ENCODE measurements around the gene B3GNT3. TPM values are rescaled to one million over a fixed set of nuclear protein-coding genes. Genes with fewer than 3 reads are reported as not detected.
"Not testable (repeated sequence)": the region's sequence is repeated elsewhere in the genome, so short reads cannot be mapped to it uniquely, and the experiment has no call there.

B3GNT3 gene
- total and polyA plus RNA-seq, 2 of the 4 experiments (the other 2 are of a cell fraction): not detected

DNA sequence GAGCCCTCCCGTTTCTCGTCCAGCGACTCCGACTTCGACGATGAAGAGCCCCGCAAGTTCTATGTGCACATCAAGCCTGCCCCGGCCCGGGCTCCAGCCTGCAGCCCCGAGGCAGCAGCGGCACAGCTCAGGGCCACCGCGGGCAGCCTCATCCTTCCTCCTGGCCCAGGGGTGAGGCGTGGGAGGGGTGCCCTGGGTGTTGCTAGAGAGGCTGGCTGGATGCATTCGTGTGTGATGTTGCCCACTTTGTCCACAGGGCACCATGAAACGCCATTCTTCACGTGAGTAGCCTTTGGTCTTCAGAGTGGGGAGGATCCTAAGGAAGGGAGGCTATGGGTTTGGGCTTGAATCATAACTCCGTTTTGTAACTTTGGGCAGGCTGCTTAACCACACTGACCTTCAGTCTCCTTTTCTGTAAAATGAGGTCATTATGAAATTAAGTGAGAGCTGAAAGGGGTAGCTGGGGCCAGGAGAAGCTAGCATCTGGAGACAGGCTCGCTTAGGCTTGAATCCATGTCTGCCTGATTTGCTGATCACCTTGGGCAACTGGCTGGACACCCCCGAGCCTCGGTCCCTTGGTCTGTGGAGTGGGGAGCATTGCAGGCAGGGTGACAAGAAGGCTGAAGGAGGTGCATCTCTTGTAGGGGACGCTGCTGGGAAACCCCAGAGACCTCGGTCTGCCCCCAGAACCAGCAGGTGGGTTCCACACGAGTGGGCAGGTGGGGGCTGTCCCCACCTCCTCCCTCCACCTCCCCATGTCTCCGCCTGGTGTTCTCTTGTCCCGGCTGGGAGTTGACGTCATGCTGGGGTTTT is 18.7 kb upstream of the B3GNT3 start:
- H3K4me1 ChIP-seq (ENCODE audit: control insufficient read depth, insufficient read depth, low read length): no peaks in the 10 kb centered on the region
- no peaks in the 10 kb centered on the region for H3K9me3 ChIP-seq (ENCODE audit: control insufficient read depth, insufficient read depth, low read length)
- H3K4ac ChIP-seq (ENCODE audit: low read depth, low read length): no peak overlapping the region
- 70% methylated on average over 3 of the region's 27 CpGs; no CpG with 5 or more reads in 1 of the 2 experiments for WGBS, 2 experiments (ENCODE audit: extremely low coverage in 2 of 2, insufficient read length in 1 of 2)
- ChIA-PET POLR2A (ENCODE audit: unreplicated experiment) (interaction anchor here (0.6 kb wide), 1 partner anchor 11 kb away, joined by 4 read pairs; no protein-coding TSS in a partner anchor), CTCF (no interaction called here)
- H3K14ac ChIP-seq (replicated peaks; ENCODE audit: low read depth, low read length): no peak overlapping the region
- in situ Hi-C loops (cut with MboI; ENCODE audit: low sequenced_read_pairs): no loop called here
- H2AK5ac ChIP-seq (ENCODE audit: low read depth, low read length): no peak overlapping the region
- no peaks in the 10 kb centered on the region for H4K20me1 ChIP-seq (ENCODE audit: insufficient read depth, low read length)
- H3K27me3 ChIP-seq (ENCODE audit: control insufficient read depth, insufficient read depth, low read length): no peaks in the 10 kb centered on the region; the same call in 1 of the 2 replicates
- ATAC-seq (ENCODE audit: low read depth) (no peak), DNase-seq (peak; percentile 6)
- intact Hi-C loops (cut with micrococcal nuclease): loop anchor here (2.0 kb wide), 1 partner anchor 71 kb away; no protein-coding TSS in a partner anchor
- no peak overlapping the region for H2BK20ac ChIP-seq (ENCODE audit: low read depth, low read length)
- no peak overlapping the region for H2BK5ac ChIP-seq (ENCODE audit: low read depth, low read length, poor library complexity, severe bottlenecking)
- no peak for TF ChIP-seq CEBPB (IDR thresholded peaks at IDR 0.05; ENCODE audit: low read depth, low read length)
- H3K36me3 ChIP-seq (ENCODE audit: control insufficient read depth, insufficient read depth, low read length): no peaks in the 10 kb centered on the region
- no peak overlapping the region for H3K4me3 ChIP-seq (ENCODE audit: insufficient read depth, low read depth, low read length)
- no peaks in the 10 kb centered on the region for H3K9me1 ChIP-seq (ENCODE audit: insufficient read depth, low read length)
- no peak overlapping the region for H3K4me2 ChIP-seq (ENCODE audit: low read depth, low read length)
- H3K18ac ChIP-seq (ENCODE audit: low read depth, low read length): no peak overlapping the region
- H2BK15ac ChIP-seq (ENCODE audit: low read depth, low read length): no peak overlapping the region
- H2AFZ ChIP-seq (replicated peaks; ENCODE audit: low read length, poor library complexity): no peak overlapping the region
- H3K56ac ChIP-seq (ENCODE audit: extremely low read depth, insufficient read depth, low read length): no peak overlapping the region
- no peaks in the 10 kb centered on the region for H3K79me1 ChIP-seq (ENCODE audit: low read depth in 1 of 2, low read length in 2 of 2)
- no peak overlapping the region for H4K5ac ChIP-seq (ENCODE audit: low read depth, low read length)
- H4K8ac ChIP-seq (ENCODE audit: low read depth in 2 of 2, low read length in 2 of 2): no peak overlapping the region
- H4K91ac ChIP-seq (ENCODE audit: insufficient read depth, low read depth, low read length): no peak overlapping the region
- no peak overlapping the region for H2BK120ac ChIP-seq (ENCODE audit: low read depth, low read length)
- BruUV-seq (replicated peaks): no TSS peak
- H3K23ac ChIP-seq (ENCODE audit: low read depth, low read length): no peak overlapping the region
- no peak overlapping the region for H3K9ac ChIP-seq (ENCODE audit: low read depth, low read length)
- no peak overlapping the region for H3K27ac ChIP-seq (ENCODE audit: insufficient read depth, low read length)
- dilution Hi-C loops (cut with HindIII; ENCODE audit: low sequenced_read_pairs, unreplicated experiment): no loop called here
- no peak overlapping the region for H2AK9ac ChIP-seq (replicated peaks; ENCODE audit: low read depth, low read length, poor library complexity)

GRCh38 chr19:17777840-17778239 is 17.1 kb upstream of the B3GNT3 start:
- H3K23ac ChIP-seq (ENCODE audit: low read depth, low read length); H3K9me3 ChIP-seq (ENCODE audit: control insufficient read depth, insufficient read depth, low read length); H3K4me1 ChIP-seq (ENCODE audit: control insufficient read depth, insufficient read depth, low read length); H2BK120ac ChIP-seq (ENCODE audit: low read depth, low read length); BruUV-seq (replicated peaks); H3K4me2 ChIP-seq (ENCODE audit: low read depth, low read length); H3K18ac ChIP-seq (ENCODE audit: low read depth, low read length); in situ Hi-C loops (cut with MboI; ENCODE audit: low sequenced_read_pairs); H3K9me1 ChIP-seq (ENCODE audit: insufficient read depth, low read length); H3K9ac ChIP-seq (ENCODE audit: low read depth, low read length); H2AK9ac ChIP-seq (replicated peaks; ENCODE audit: low read depth, low read length, poor library complexity); H2BK15ac ChIP-seq (ENCODE audit: low read depth, low read length); H2BK20ac ChIP-seq (ENCODE audit: low read depth, low read length); H2AK5ac ChIP-seq (ENCODE audit: low read depth, low read length); H4K5ac ChIP-seq (ENCODE audit: low read depth, low read length); H3K56ac ChIP-seq (ENCODE audit: extremely low read depth, insufficient read depth, low read length); H3K27me3 ChIP-seq (ENCODE audit: control insufficient read depth, insufficient read depth, low read length); POLR2A ChIA-PET (ENCODE audit: unreplicated experiment); H2AFZ ChIP-seq (replicated peaks; ENCODE audit: low read length, poor library complexity); H3K79me1 ChIP-seq (ENCODE audit: low read depth in 1 of 2, low read length in 2 of 2); H4K20me1 ChIP-seq (ENCODE audit: insufficient read depth, low read length); H4K91ac ChIP-seq (ENCODE audit: insufficient read depth, low read depth, low read length); H3K4ac ChIP-seq (ENCODE audit: low read depth, low read length); dilution Hi-C loops (cut with HindIII; ENCODE audit: low sequenced_read_pairs, unreplicated experiment); CTCF ChIA-PET; DNase-seq; H3K36me3 ChIP-seq (ENCODE audit: control insufficient read depth, insufficient read depth, low read length); H2BK5ac ChIP-seq (ENCODE audit: low read depth, low read length, poor library complexity, severe bottlenecking); H3K27ac ChIP-seq (ENCODE audit: insufficient read depth, low read length); intact Hi-C loops (cut with micrococcal nuclease); H4K8ac ChIP-seq (ENCODE audit: low read depth in 2 of 2, low read length in 2 of 2); H3K4me3 ChIP-seq (ENCODE audit: insufficient read depth, low read depth, low read length); ATAC-seq (ENCODE audit: low read depth); H3K14ac ChIP-seq (replicated peaks; ENCODE audit: low read depth, low read length): not testable (repeated sequence)
- 67% methylated on average over 7 of the region's 10 CpGs; no CpG with 5 or more reads in 1 of the 2 experiments for WGBS, 2 experiments (ENCODE audit: extremely low coverage in 2 of 2, insufficient read length in 1 of 2)
